Liver (tissue), 9 donors: ENCODE data around the gene S100Z. TPM values are rescaled to one million over a fixed set of nuclear protein-coding genes. Genes with fewer than 3 reads are reported as not detected.

ENCODE experiments used
- DNase-seq: peaks from one replicate; pipeline ENCODE4 v3.0.0-alpha.2; 2017; ENCODE audit warnings: low spot score
- H3K27ac ChIP-seq, 2 donors: one replicate each; pipeline ENCODE4 v1.7.0; 2013; ENCODE audit warnings: inconsistent platforms in 2 of 2, low read length in 2 of 2, control low read depth in 1 of 2, low read depth in 1 of 2, mild to moderate bottlenecking in 1 of 2
- H3K27me3 ChIP-seq, 4 donors: one replicate each; pipeline versions ENCODE4 v1.6.1 to v1.7.0; 2013; ENCODE audit warnings: low read length in 3 of 4, inconsistent platforms in 1 of 4, mild to moderate bottlenecking in 1 of 4, moderate library complexity in 1 of 4; ENCODE audit not compliant: control insufficient read depth in 4 of 4, insufficient read depth in 4 of 4
- H3K36me3 ChIP-seq, 4 donors: one replicate each; pipeline versions ENCODE4 v1.6.1 to v1.7.0; 2013; ENCODE audit warnings: low read length in 3 of 4, mild to moderate bottlenecking in 3 of 4, low read depth in 1 of 4, moderate library complexity in 1 of 4; ENCODE audit not compliant: control insufficient read depth in 4 of 4, insufficient read depth in 3 of 4
- H3K4me1 ChIP-seq, 4 donors: one replicate each; pipeline versions ENCODE4 v1.6.1 to v1.7.0; 2013; ENCODE audit warnings: low read length in 3 of 4, mild to moderate bottlenecking in 3 of 4, moderate library complexity in 1 of 4; ENCODE audit not compliant: control insufficient read depth in 4 of 4, insufficient read depth in 4 of 4
- H3K4me3 ChIP-seq, 3 donors: one replicate each; pipeline versions ENCODE4 v1.6.1 to v1.7.0; 2013; ENCODE audit warnings: low read length in 3 of 3, control low read depth in 1 of 3, low read depth in 1 of 3, mild to moderate bottlenecking in 1 of 3
- H3K9ac ChIP-seq, 2 donors: one replicate each; pipeline ENCODE4 v1.7.0; 2013; ENCODE audit warnings: low read length in 2 of 2, mild to moderate bottlenecking in 2 of 2, moderate library complexity in 2 of 2, control low read depth in 1 of 2, low read depth in 1 of 2
- H3K9me3 ChIP-seq, 4 donors: one replicate each; pipeline versions ENCODE4 v1.6.1 to v1.7.0; 2013; ENCODE audit warnings: low read length in 3 of 4; ENCODE audit not compliant: control insufficient read depth in 4 of 4
- EGR1 ChIP-seq, 2 donors: IDR thresholded peaks; 2 replicates each; pipeline ENCODE4 v1.6.1; 2016 to 2018; ENCODE audit warnings: antibody characterized with exemption in 2 of 2, low read depth in 2 of 2
- FOXA1 ChIP-seq: IDR thresholded peaks from 2 replicates; pipeline ENCODE4 v1.6.1; 2016; ENCODE audit warnings: antibody characterized with exemption
- FOXA2 ChIP-seq: IDR thresholded peaks from 2 replicates; pipeline ENCODE4 v1.6.1; 2016; ENCODE audit warnings: antibody characterized with exemption
- GABPA ChIP-seq, 2 donors: IDR thresholded peaks in 1 of 2; conservative IDR thresholded peaks in 1 of 2; 2 replicates each; pipeline ENCODE4 v1.6.1; 2016; ENCODE audit warnings: antibody characterized with exemption in 2 of 2, mild to moderate bottlenecking in 1 of 2, moderate library complexity in 1 of 2
- HNF4A ChIP-seq, 2 donors: conservative IDR thresholded peaks; 2 replicates each; pipeline ENCODE4 v1.6.1; 2016; ENCODE audit warnings: antibody characterized with exemption in 2 of 2, mild to moderate bottlenecking in 2 of 2
- HNF4G ChIP-seq: IDR thresholded peaks from 2 replicates; pipeline ENCODE4 v1.6.1; 2016; ENCODE audit warnings: antibody characterized with exemption
- JUND ChIP-seq, 2 donors: IDR thresholded peaks; 2 replicates each; pipeline ENCODE4 v1.6.1; 2016; ENCODE audit warnings: antibody characterized with exemption in 2 of 2
- MAX ChIP-seq: IDR thresholded peaks from 2 replicates; pipeline ENCODE4 v1.6.1; 2016; ENCODE audit warnings: antibody characterized with exemption
- NR2F2 ChIP-seq: IDR thresholded peaks from 2 replicates; pipeline ENCODE4 v1.6.1; 2016; ENCODE audit warnings: antibody characterized with exemption
- RAD21 ChIP-seq, 2 donors: IDR thresholded peaks; 2 replicates each; pipeline ENCODE4 v1.6.1; 2016; ENCODE audit warnings: antibody characterized with exemption in 2 of 2, mild to moderate bottlenecking in 2 of 2
- REST ChIP-seq: IDR thresholded peaks from 2 replicates; pipeline ENCODE4 v1.6.1; 2016; ENCODE audit warnings: antibody characterized with exemption, mild to moderate bottlenecking
- RXRA ChIP-seq, 2 donors: IDR thresholded peaks; 2 replicates each; pipeline ENCODE4 v1.6.1; 2017 to 2018; ENCODE audit warnings: antibody characterized with exemption in 2 of 2, mild to moderate bottlenecking in 1 of 2
- SP1 ChIP-seq: IDR thresholded peaks from 2 replicates; pipeline ENCODE4 v1.6.1; 2018; ENCODE audit warnings: antibody characterized with exemption, mild to moderate bottlenecking
- TAF1 ChIP-seq: conservative IDR thresholded peaks from 2 replicates; pipeline ENCODE4 v1.6.1; 2016; ENCODE audit warnings: antibody characterized with exemption, mild to moderate bottlenecking
- YY1 ChIP-seq: IDR thresholded peaks from 2 replicates; pipeline ENCODE4 v1.6.1; 2016; ENCODE audit warnings: antibody characterized with exemption, mild to moderate bottlenecking
- WGBS: extraction: QIAGEN DNeasy Blood & Tissue Kit; methylation state at CpG from one replicate; pipeline ENCODE4 v1.1.7; 2013; 5-methylcytosine and 5-hydroxymethylcytosine counted together
- polyA plus RNA-seq, 2 donors: library from polyadenylated mRNA; stranded (reverse) in 1 of 2; unstranded in 1 of 2; fragments of 200-250 nt in 1 of 2; fragments of >200 nt in 1 of 2; fragmentation: Nextera tagmentation in 1 of 2; extraction: Ambion mirVana in 1 of 2; gene quantifications; one replicate each; pipeline versions ENCODE4 v1.2.1 to v1.2.3, GENCODE V29; 2013 to 2015
- total RNA-seq, 2 donors: library from RNA; depleted of rRNA; stranded (reverse); fragments of >200 nt; gene quantifications; one replicate each; pipeline ENCODE4 v1.2.3, GENCODE V29; 2014
- TF ChIP-seq, protein P1 (sequence below): fragments of 150-350 bp; IDR thresholded peaks from 2 replicates; pipeline ENCODE4 v1.5.1; 2017; ENCODE audit warnings: improper control_type of control experiment, low read depth, low read length; ENCODE audit not compliant: missing input control
- TF ChIP-seq, protein P2 (sequence below): IDR thresholded peaks from 2 replicates; pipeline ENCODE4 v1.6.1; 2016; ENCODE audit warnings: antibody characterized with exemption
- TF ChIP-seq, protein P3 (sequence below): IDR thresholded peaks from 2 replicates; pipeline ENCODE4 v1.6.1; 2016; ENCODE audit warnings: antibody characterized with exemption
- donor health status: healthy.
- donor health status: healthy.
- donor health status: healthy.
- donor health status: healthy.
- donor health status: healthy.

The S100Z gene
- total and polyA plus RNA-seq, 4 donors, result 0.05 to 0.33 (median 0.33) TPM; not detected in 1

DNA sequence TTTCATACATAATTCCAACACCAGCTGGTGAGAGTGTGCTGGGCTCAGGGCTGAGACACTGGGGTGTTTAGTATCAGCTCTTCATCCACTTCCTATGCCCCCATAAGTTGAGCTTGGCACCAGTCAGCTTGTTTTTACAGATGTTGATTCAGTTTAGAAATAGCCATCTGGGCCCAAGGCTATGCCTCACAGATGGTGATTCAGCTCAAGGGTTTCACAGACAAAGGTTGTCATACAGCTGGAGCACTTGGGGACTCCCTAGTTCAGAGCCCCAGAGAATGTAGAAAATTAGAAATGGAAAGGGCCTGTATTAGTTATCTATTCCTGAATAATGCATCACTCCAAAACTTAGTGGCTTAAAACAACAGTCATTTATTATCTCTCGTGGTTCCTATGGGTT, 92.8 kb downstream of the S100Z start:
- no peaks in the 10 kb centered on the region for H3K4me1 ChIP-seq
- H3K27me3 ChIP-seq, result no peaks in the 10 kb centered on the region
- H3K27ac ChIP-seq, result no peak overlapping the region
- DNase-seq, result no peak
- no peaks in the 10 kb centered on the region for H3K9me3 ChIP-seq
- 97% methylated on average over 1 of the region's 1 CpG for WGBS
- no peak overlapping the region for H3K9ac ChIP-seq
- no peaks in the 10 kb centered on the region for H3K36me3 ChIP-seq
- TF ChIP-seq HNF4G (no peak), MAX (no peak), YY1 (no peak), SP1 (no peak), GABPA (IDR thresholded peaks at IDR 0.05 in 1 of 2, conservative IDR thresholded peaks at IDR 0.05 in 1 of 2) (no peak), TAF1 (no peak), EGR1 (IDR thresholded peaks at IDR 0.05; ENCODE audit: low read depth in 2 of 2) (no peak), RAD21 (IDR thresholded peaks at IDR 0.05) (no peak), JUND (IDR thresholded peaks at IDR 0.05) (no peak), NR2F2 (no peak), FOXA1 (no peak), RXRA (IDR thresholded peaks at IDR 0.05) (no peak), HNF4A (conservative IDR thresholded peaks at IDR 0.05) (no peak), FOXA2 (no peak)
- TF ChIP-seq, protein P1, sequence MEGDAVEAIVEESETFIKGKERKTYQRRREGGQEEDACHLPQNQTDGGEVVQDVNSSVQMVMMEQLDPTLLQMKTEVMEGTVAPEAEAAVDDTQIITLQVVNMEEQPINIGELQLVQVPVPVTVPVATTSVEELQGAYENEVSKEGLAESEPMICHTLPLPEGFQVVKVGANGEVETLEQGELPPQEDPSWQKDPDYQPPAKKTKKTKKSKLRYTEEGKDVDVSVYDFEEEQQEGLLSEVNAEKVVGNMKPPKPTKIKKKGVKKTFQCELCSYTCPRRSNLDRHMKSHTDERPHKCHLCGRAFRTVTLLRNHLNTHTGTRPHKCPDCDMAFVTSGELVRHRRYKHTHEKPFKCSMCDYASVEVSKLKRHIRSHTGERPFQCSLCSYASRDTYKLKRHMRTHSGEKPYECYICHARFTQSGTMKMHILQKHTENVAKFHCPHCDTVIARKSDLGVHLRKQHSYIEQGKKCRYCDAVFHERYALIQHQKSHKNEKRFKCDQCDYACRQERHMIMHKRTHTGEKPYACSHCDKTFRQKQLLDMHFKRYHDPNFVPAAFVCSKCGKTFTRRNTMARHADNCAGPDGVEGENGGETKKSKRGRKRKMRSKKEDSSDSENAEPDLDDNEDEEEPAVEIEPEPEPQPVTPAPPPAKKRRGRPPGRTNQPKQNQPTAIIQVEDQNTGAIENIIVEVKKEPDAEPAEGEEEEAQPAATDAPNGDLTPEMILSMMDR, result no peak
- TF ChIP-seq, protein P2, sequence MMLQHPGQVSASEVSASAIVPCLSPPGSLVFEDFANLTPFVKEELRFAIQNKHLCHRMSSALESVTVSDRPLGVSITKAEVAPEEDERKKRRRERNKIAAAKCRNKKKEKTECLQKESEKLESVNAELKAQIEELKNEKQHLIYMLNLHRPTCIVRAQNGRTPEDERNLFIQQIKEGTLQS, result no peak
- TF ChIP-seq, protein P3, sequence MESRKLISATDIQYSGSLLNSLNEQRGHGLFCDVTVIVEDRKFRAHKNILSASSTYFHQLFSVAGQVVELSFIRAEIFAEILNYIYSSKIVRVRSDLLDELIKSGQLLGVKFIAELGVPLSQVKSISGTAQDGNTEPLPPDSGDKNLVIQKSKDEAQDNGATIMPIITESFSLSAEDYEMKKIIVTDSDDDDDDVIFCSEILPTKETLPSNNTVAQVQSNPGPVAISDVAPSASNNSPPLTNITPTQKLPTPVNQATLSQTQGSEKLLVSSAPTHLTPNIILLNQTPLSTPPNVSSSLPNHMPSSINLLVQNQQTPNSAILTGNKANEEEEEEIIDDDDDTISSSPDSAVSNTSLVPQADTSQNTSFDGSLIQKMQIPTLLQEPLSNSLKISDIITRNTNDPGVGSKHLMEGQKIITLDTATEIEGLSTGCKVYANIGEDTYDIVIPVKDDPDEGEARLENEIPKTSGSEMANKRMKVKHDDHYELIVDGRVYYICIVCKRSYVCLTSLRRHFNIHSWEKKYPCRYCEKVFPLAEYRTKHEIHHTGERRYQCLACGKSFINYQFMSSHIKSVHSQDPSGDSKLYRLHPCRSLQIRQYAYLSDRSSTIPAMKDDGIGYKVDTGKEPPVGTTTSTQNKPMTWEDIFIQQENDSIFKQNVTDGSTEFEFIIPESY, result no peak
- H3K4me3 ChIP-seq, result no peak overlapping the region

- no peak for TF ChIP-seq HNF4G
- TF ChIP-seq JUND (IDR thresholded peaks at IDR 0.05), result no peak
- TF ChIP-seq FOXA1, result no peak
- TF ChIP-seq SP1, result no peak
- no peak for TF ChIP-seq NR2F2
- no peak for TF ChIP-seq REST
- TF ChIP-seq, protein P1, result no peak
- no peak for TF ChIP-seq YY1
- no peak for TF ChIP-seq TAF1
- no peak for TF ChIP-seq RAD21 (IDR thresholded peaks at IDR 0.05)
- Histone ChIP-seq H3K36me3 (no peaks in the 10 kb centered on the region), H3K27ac (no peak overlapping the region), H3K9me3 (no peaks in the 10 kb centered on the region), H3K9ac (no peak overlapping the region), H3K4me3 (no peak overlapping the region), H3K4me1 (no peaks in the 10 kb centered on the region), H3K27me3 (no peaks in the 10 kb centered on the region)
- no peak for DNase-seq
- 91% methylated on average over 3 of the region's 3 CpGs for WGBS
Observed at GRCh38 chr5:76943006-76943405, 93.2 kb downstream of the S100Z start.
